K562 treated with DMSO at 1 percent for 4 hours (cell line): ENCODE results near the gene CLUH. TPM values are rescaled to one million over a fixed set of nuclear protein-coding genes. Genes with fewer than 3 reads are reported as not detected.

Experiments used
- total RNA-seq: library from RNA; unstranded; fragments of 300-600 nt; gene quantifications from 2 replicates; pipeline ENCODE4 v1.2.3, GENCODE V29; 2022; ENCODE audit not compliant: insufficient read depth

CLUH gene, protein sequence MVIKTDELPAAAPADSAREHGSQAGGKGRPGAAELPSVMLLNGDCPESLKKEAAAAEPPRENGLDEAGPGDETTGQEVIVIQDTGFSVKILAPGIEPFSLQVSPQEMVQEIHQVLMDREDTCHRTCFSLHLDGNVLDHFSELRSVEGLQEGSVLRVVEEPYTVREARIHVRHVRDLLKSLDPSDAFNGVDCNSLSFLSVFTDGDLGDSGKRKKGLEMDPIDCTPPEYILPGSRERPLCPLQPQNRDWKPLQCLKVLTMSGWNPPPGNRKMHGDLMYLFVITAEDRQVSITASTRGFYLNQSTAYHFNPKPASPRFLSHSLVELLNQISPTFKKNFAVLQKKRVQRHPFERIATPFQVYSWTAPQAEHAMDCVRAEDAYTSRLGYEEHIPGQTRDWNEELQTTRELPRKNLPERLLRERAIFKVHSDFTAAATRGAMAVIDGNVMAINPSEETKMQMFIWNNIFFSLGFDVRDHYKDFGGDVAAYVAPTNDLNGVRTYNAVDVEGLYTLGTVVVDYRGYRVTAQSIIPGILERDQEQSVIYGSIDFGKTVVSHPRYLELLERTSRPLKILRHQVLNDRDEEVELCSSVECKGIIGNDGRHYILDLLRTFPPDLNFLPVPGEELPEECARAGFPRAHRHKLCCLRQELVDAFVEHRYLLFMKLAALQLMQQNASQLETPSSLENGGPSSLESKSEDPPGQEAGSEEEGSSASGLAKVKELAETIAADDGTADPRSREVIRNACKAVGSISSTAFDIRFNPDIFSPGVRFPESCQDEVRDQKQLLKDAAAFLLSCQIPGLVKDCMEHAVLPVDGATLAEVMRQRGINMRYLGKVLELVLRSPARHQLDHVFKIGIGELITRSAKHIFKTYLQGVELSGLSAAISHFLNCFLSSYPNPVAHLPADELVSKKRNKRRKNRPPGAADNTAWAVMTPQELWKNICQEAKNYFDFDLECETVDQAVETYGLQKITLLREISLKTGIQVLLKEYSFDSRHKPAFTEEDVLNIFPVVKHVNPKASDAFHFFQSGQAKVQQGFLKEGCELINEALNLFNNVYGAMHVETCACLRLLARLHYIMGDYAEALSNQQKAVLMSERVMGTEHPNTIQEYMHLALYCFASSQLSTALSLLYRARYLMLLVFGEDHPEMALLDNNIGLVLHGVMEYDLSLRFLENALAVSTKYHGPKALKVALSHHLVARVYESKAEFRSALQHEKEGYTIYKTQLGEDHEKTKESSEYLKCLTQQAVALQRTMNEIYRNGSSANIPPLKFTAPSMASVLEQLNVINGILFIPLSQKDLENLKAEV (N-terminal part only)
- total RNA-seq: 41.7 and 49.7 TPM in 2 replicates

DNA sequence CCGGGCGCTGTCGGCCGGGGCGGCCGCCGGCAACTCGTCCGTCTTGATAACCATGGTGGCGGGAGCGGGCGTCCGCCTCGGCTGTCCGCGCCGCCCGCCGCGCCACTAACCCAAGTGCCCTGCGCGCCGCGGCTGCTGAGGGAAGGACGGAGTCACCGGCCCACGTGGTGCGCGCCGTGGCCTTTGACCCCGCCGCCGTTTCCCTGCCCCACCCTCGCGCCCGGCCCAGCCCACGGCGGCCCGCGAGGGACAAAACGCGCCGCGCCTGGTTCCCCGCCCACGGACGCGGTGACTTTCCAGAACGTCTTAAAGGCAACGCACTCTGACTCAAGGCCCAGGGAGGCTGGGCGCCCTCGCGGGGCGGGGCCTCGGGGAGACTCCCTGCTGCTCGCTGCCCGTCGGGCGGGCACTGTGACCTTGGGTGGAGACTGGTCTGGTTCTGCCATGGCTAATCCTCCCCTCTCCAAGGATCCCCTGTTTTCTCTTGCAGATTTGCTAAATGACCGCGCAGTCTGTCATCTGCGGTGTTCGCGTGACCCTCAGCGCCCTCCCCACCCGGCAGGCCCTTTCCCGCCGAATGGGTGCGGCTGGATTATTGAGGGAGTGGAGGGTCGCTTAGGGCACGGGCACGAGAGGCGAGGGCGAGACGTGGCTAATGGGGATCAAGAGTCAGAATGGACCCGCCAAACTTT, at the start of gene CLUH:
CLUH (minus strand) TSS at position 157 of the 692 bp plus-strand sequence; CDS start at position 54, 103 bp downstream.

DNA sequence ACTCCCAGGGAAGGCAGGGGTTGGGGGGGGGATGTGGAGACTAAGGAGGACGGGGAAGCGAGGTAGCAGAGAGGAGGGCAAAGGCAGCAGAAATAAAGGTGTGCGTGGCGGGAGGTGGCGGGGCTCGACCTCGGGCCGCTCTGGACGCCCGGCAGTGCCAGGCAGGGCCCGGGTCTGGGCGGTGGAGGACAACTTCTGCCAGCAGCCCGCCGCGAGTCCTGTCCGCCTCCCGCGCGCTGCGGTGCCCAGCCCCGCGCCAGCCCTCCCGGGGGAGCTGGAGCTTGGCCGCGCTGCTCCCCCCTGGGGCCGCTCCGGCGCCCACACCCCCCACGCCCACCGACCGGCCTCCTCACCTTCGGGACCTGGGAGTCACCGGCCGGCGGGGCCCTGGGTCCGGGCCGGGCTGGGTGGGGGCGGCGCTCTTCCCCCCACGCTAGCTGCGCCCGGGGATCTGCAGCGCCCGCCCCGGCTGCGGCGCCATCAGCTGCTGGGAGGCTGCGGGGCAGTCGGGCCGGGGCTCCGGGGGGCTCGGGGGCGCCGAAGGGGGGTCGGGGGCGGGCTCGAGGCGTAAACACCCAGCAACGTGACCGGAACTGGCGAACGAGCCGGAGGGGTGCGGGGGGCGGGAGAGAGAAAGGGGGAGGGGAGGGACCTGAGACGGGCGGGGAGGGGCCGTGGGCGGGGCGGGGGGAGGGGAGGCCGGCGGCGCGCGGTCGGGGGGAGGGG, 37.7 kb upstream of the CLUH start, which contains the start of gene CCDC92B:
CCDC92B (minus strand) TSS at position 595 of the 726 bp plus-strand sequence. CDS start 14,507 bp downstream, outside the sequence.

Other genes with a start within 250 kb of the CLUH start
- 3.4 and 8.1 TPM in 2 replicates for gene METTL16, start 199.9 kb downstream of the CLUH start, total RNA-seq
- 16.5 and 21.3 TPM in 2 replicates for gene PAFAH1B1, start 118.1 kb downstream of the CLUH start, total RNA-seq
- gene CCDC92B, start 37.9 kb upstream of the CLUH start, total RNA-seq: not detected in 2 replicates
- gene RAP1GAP2, start 84.7 kb upstream of the CLUH start, total RNA-seq: not detected in 2 replicates